ENCODE data around the gene PPP2R1B.

PPP2R1B gene

DNA sequence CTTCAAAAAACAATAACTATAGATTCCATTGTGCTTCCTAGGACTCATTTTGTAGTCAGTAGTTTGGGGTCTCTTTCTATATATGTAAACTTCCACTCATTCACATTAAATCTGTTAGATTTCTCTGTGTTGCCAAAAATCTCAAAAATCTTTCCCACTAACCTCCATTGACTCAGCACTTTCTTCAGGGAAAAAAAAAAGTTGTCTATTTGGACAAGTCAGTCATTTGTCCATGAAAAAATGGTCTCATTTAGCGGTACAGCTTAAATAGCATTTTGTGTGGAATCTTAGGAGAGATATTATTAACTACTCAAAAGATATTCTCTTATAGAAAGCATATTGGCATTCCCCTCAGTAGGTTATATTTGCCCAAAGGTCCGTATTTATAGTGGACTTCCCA lies 81.9 kb downstream of the PPP2R1B start:
- no peak for DNase-seq

DNA sequence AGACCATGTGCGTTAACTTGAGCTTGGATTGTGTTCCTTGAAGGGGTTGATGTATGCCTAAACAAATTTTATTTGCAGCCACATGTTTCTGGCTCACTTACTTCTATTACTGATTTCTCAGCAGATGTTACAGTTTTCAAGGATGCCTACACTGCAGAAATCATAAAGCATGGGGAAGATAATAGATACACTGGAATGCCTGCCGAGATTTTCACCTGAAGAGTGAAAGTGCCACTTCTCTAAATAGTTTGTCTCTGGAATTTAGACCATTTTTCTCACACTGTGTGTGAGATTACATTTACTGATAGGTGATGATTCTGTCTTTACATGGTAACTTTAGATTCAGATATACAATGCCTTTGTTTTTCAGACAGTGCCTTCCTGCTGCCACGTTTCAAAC lies 82.4 kb downstream of the PPP2R1B start:
- DNase-seq = no peak

DNA sequence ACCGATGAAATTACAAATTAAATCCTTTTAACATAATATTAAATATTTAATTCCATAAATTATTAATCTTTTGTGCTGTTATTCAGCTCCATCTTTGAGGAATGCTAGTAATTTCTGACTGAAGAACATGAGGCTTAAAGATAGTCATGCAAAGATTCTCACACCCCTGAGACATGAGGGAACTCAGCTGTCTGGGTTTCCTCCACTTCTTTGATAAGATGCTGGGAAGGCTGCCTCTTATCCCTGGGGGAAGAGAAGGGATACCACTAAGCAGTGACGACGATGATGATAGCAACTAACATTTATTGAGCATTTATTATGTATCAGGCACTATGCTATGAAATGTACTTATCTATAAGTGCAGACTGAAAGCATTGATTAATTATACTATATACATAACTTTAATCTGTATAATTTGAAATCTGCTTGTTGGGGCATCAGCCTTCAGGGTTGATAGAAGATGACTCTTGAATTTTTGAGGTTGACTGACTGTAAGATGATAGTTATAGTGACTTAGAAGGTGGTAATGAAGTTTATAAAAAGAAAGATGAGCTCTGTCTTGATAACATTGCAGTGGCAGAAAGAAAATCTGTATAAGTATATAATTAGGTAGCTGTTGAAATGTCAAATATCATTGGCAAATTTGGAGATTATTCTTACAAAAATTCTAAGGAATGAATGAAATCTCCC lies 85.6 kb downstream of the PPP2R1B start:
- DNase-seq = no peak

All from DMS53 (cell line).